K562 (cell line): ENCODE results near the gene PPP3CB. TPM values are rescaled to one million over a fixed set of nuclear protein-coding genes. Genes with fewer than 3 reads are reported as not detected.

ENCODE experiments used
- polyA plus RNA-seq, 8 experiments: library from polyadenylated mRNA; depleted of rRNA in 4 of 8; stranded (reverse) in 5 of 8; unstranded in 3 of 8; fragments of >200 nt; fragmentation: Nextera tagmentation in 2 of 8; fragmentation: Illumina TruSeq in 1 of 8; extraction: Ambion mirVana in 2 of 8; extraction: Trizol in 1 of 8; gene quantifications; 2 replicates each; pipeline versions ENCODE4 v1.2.1 to v1.2.3, GENCODE V29; 2011 to 2014; ENCODE audit warnings: inconsistent platforms in 1 of 8, missing spikeins in 1 of 8
- small RNA-seq: library from RNA; depleted of rRNA; stranded (forward); fragments of <200 nt; gene quantifications from one replicate; pipeline ENCODE3, GENCODE V24; 2014
- total RNA-seq, 7 experiments: library from RNA; depleted of rRNA in 6 of 7; stranded (reverse); fragments of >200 nt in 6 of 7; fragmentation: Illumina TruSeq in 2 of 7; extraction: Trizol in 2 of 7; gene quantifications; 2 replicates each; pipeline versions ENCODE4 v1.2.1 to v1.2.3, GENCODE V29; 2011 to 2021; ENCODE audit warnings: low replicate concordance in 1 of 7

The PPP3CB gene
- total and polyA plus RNA-seq, 9 of the 15 experiments (the other 6 are each of a cell fraction or from before 2014, with no cell fraction given): 9.6 to 27.6 (median 17.8) TPM

Small RNA genes lying within 50 kb of the gene (small RNA-seq; reads per million reads assigned to genes)
- not detected for gene RNU6-883P

Other genes with a start within 250 kb of the PPP3CB start
Only the 7 nearest of the 10 such genes appear.
- gene CFAP70, start 137.2 kb downstream of the PPP3CB start, total RNA-seq (2014; rRNA removed): 0.27 and 0.45 TPM in 2 replicates
- gene CFAP70, start 137.2 kb downstream of the PPP3CB start, total RNA-seq (2014; rRNA removed; fragmentation: Illumina TruSeq; extraction: Trizol): 1.2 and 1.4 TPM in 2 replicates
- 1.4 and 1.6 TPM in 2 replicates for gene CFAP70, start 137.2 kb downstream of the PPP3CB start, total RNA-seq (2015; rRNA removed; fragmentation: Illumina TruSeq; extraction: Trizol)
- 0.86 and 0.92 TPM in 2 replicates for gene CFAP70, start 137.2 kb downstream of the PPP3CB start, total RNA-seq (2021)
- 0.82 and 2.2 TPM in 2 replicates for gene CFAP70, start 137.2 kb downstream of the PPP3CB start, polyA plus RNA-seq (2011; rRNA removed)
- gene CFAP70, start 137.2 kb downstream of the PPP3CB start, polyA plus RNA-seq (2014; fragmentation: Illumina TruSeq; extraction: Trizol): 0.76 and 1.6 TPM in 2 replicates
- under 1 TPM; 0.52 to 0.60 TPM for gene CFAP70, start 137.2 kb downstream of the PPP3CB start, polyA plus RNA-seq (2014; fragmentation: Nextera tagmentation; extraction: Ambion mirVana)
- gene CFAP70, start 137.2 kb downstream of the PPP3CB start, polyA plus RNA-seq (2014; rRNA removed): 1.1 and 1.3 TPM in 2 replicates
- gene ANXA7, start 82.0 kb downstream of the PPP3CB start, total RNA-seq (2014; rRNA removed): 79.8 and 81.6 TPM in 2 replicates
- 137 and 145 TPM in 2 replicates for gene ANXA7, start 82.0 kb downstream of the PPP3CB start, total RNA-seq (2014; rRNA removed; fragmentation: Illumina TruSeq; extraction: Trizol)
- 109 and 118 TPM in 2 replicates for gene ANXA7, start 82.0 kb downstream of the PPP3CB start, total RNA-seq (2015; rRNA removed; fragmentation: Illumina TruSeq; extraction: Trizol)
- 157 and 158 TPM in 2 replicates for gene ANXA7, start 82.0 kb downstream of the PPP3CB start, total RNA-seq (2021)
- 130 TPM in 2 replicates for gene ANXA7, start 82.0 kb downstream of the PPP3CB start, polyA plus RNA-seq (2011; rRNA removed)
- gene ANXA7, start 82.0 kb downstream of the PPP3CB start, polyA plus RNA-seq (2014; fragmentation: Illumina TruSeq; extraction: Trizol): 133 and 150 TPM in 2 replicates
- gene ANXA7, start 82.0 kb downstream of the PPP3CB start, polyA plus RNA-seq (2014; fragmentation: Nextera tagmentation; extraction: Ambion mirVana): 100 to 1,000 TPM in 1 of 2 experiments, 10 to 100 TPM in 1; 86.4 to 122 TPM
- 97.1 and 107 TPM in 2 replicates for gene ANXA7, start 82.0 kb downstream of the PPP3CB start, polyA plus RNA-seq (2014; rRNA removed)
- 0.77 and 0.90 TPM in 2 replicates for gene MSS51, start 62.5 kb downstream of the PPP3CB start, total RNA-seq (2014; rRNA removed)
- 0.89 and 1.3 TPM in 2 replicates for gene MSS51, start 62.5 kb downstream of the PPP3CB start, total RNA-seq (2014; rRNA removed; fragmentation: Illumina TruSeq; extraction: Trizol)
- 1.2 TPM in 2 replicates for gene MSS51, start 62.5 kb downstream of the PPP3CB start, total RNA-seq (2015; rRNA removed; fragmentation: Illumina TruSeq; extraction: Trizol)
- gene MSS51, start 62.5 kb downstream of the PPP3CB start, total RNA-seq (2021): 1.1 and 1.3 TPM in 2 replicates
- 1.8 and 2.6 TPM in 2 replicates for gene MSS51, start 62.5 kb downstream of the PPP3CB start, polyA plus RNA-seq (2011; rRNA removed)
- gene MSS51, start 62.5 kb downstream of the PPP3CB start, polyA plus RNA-seq (2014; fragmentation: Illumina TruSeq; extraction: Trizol): 0.71 and 1.1 TPM in 2 replicates
- under 1 TPM; 0.28 to 0.49 TPM for gene MSS51, start 62.5 kb downstream of the PPP3CB start, polyA plus RNA-seq (2014; fragmentation: Nextera tagmentation; extraction: Ambion mirVana)
- 1.2 and 1.5 TPM in 2 replicates for gene MSS51, start 62.5 kb downstream of the PPP3CB start, polyA plus RNA-seq (2014; rRNA removed)
- 13.0 and 13.2 TPM in 2 replicates for gene USP54, start 95.3 kb upstream of the PPP3CB start, total RNA-seq (2014; rRNA removed)
- 19.5 and 19.9 TPM in 2 replicates for gene USP54, start 95.3 kb upstream of the PPP3CB start, total RNA-seq (2014; rRNA removed; fragmentation: Illumina TruSeq; extraction: Trizol)
- 15.6 and 16.9 TPM in 2 replicates for gene USP54, start 95.3 kb upstream of the PPP3CB start, total RNA-seq (2015; rRNA removed; fragmentation: Illumina TruSeq; extraction: Trizol)
- 19.6 and 20.7 TPM in 2 replicates for gene USP54, start 95.3 kb upstream of the PPP3CB start, total RNA-seq (2021)
- gene USP54, start 95.3 kb upstream of the PPP3CB start, polyA plus RNA-seq (2011; rRNA removed): 36.2 and 40.1 TPM in 2 replicates
- gene USP54, start 95.3 kb upstream of the PPP3CB start, polyA plus RNA-seq (2014; fragmentation: Illumina TruSeq; extraction: Trizol): 16.3 and 21.7 TPM in 2 replicates
- gene USP54, start 95.3 kb upstream of the PPP3CB start, polyA plus RNA-seq (2014; fragmentation: Nextera tagmentation; extraction: Ambion mirVana): 1 to 10 TPM; 3.8 to 7.6 TPM
- gene USP54, start 95.3 kb upstream of the PPP3CB start, polyA plus RNA-seq (2014; rRNA removed): 11.9 and 14.6 TPM in 2 replicates
- gene MYOZ1, start 145.4 kb upstream of the PPP3CB start, total RNA-seq (2014; rRNA removed): not detected in 2 replicates
- not detected in 2 replicates for gene MYOZ1, start 145.4 kb upstream of the PPP3CB start, total RNA-seq (2014; rRNA removed; fragmentation: Illumina TruSeq; extraction: Trizol)
- gene MYOZ1, start 145.4 kb upstream of the PPP3CB start, total RNA-seq (2015; rRNA removed; fragmentation: Illumina TruSeq; extraction: Trizol): 0.18 and 0.23 TPM in 2 replicates
- not detected in 2 replicates for gene MYOZ1, start 145.4 kb upstream of the PPP3CB start, total RNA-seq (2021)
- 0.06 and 0.09 TPM in 2 replicates for gene MYOZ1, start 145.4 kb upstream of the PPP3CB start, polyA plus RNA-seq (2011; rRNA removed)
- gene MYOZ1, start 145.4 kb upstream of the PPP3CB start, polyA plus RNA-seq (2014; fragmentation: Illumina TruSeq; extraction: Trizol): 0.10 TPM in 1 of 2 replicates, not detected in the other
- gene MYOZ1, start 145.4 kb upstream of the PPP3CB start, polyA plus RNA-seq (2014; fragmentation: Nextera tagmentation; extraction: Ambion mirVana): under 1 TPM in 1 of 2 experiments, not detected in 1; 0.03 TPM
- 0.09 and 0.11 TPM in 2 replicates for gene MYOZ1, start 145.4 kb upstream of the PPP3CB start, polyA plus RNA-seq (2014; rRNA removed)
- gene SYNPO2L, start 160.0 kb upstream of the PPP3CB start, total RNA-seq (2014; rRNA removed): 0.04 TPM in 1 of 2 replicates, not detected in the other
- gene SYNPO2L, start 160.0 kb upstream of the PPP3CB start, total RNA-seq (2014; rRNA removed; fragmentation: Illumina TruSeq; extraction: Trizol): not detected in 2 replicates
- not detected in 2 replicates for gene SYNPO2L, start 160.0 kb upstream of the PPP3CB start, total RNA-seq (2015; rRNA removed; fragmentation: Illumina TruSeq; extraction: Trizol)
- 0.07 TPM in 1 of 2 replicates, not detected in the other for gene SYNPO2L, start 160.0 kb upstream of the PPP3CB start, total RNA-seq (2021)
- 0.03 TPM in 1 of 2 replicates, not detected in the other for gene SYNPO2L, start 160.0 kb upstream of the PPP3CB start, polyA plus RNA-seq (2011; rRNA removed)
- 0.03 and 0.07 TPM in 2 replicates for gene SYNPO2L, start 160.0 kb upstream of the PPP3CB start, polyA plus RNA-seq (2014; fragmentation: Illumina TruSeq; extraction: Trizol)
- not detected for gene SYNPO2L, start 160.0 kb upstream of the PPP3CB start, polyA plus RNA-seq (2014; fragmentation: Nextera tagmentation; extraction: Ambion mirVana)
- not detected in 2 replicates for gene SYNPO2L, start 160.0 kb upstream of the PPP3CB start, polyA plus RNA-seq (2014; rRNA removed)
- gene AGAP5, start 202.1 kb upstream of the PPP3CB start, total RNA-seq (2014; rRNA removed): 1.2 and 3.5 TPM in 2 replicates
- 3.7 and 5.3 TPM in 2 replicates for gene AGAP5, start 202.1 kb upstream of the PPP3CB start, total RNA-seq (2014; rRNA removed; fragmentation: Illumina TruSeq; extraction: Trizol)
- gene AGAP5, start 202.1 kb upstream of the PPP3CB start, total RNA-seq (2015; rRNA removed; fragmentation: Illumina TruSeq; extraction: Trizol): 6.1 and 6.2 TPM in 2 replicates
- gene AGAP5, start 202.1 kb upstream of the PPP3CB start, total RNA-seq (2021): 5.1 and 5.6 TPM in 2 replicates
- 7.5 and 10.1 TPM in 2 replicates for gene AGAP5, start 202.1 kb upstream of the PPP3CB start, polyA plus RNA-seq (2011; rRNA removed)
- gene AGAP5, start 202.1 kb upstream of the PPP3CB start, polyA plus RNA-seq (2014; fragmentation: Illumina TruSeq; extraction: Trizol): 5.4 and 7.0 TPM in 2 replicates
- under 1 TPM; 0.32 to 0.66 TPM for gene AGAP5, start 202.1 kb upstream of the PPP3CB start, polyA plus RNA-seq (2014; fragmentation: Nextera tagmentation; extraction: Ambion mirVana)
- 5.0 and 6.8 TPM in 2 replicates for gene AGAP5, start 202.1 kb upstream of the PPP3CB start, polyA plus RNA-seq (2014; rRNA removed)